HG02885 (cell line): ENCODE measurements around the gene OR10R2.

ENCODE experiments used
- ATAC-seq: cut with Tn5 transposase; IDR thresholded peaks from one replicate; pipeline ENCODE4 v1.9.1; 2021; ENCODE audit warnings: mild to moderate bottlenecking; ENCODE audit not compliant: unreplicated experiment, poor library complexity

Gene OR10R2

DNA sequence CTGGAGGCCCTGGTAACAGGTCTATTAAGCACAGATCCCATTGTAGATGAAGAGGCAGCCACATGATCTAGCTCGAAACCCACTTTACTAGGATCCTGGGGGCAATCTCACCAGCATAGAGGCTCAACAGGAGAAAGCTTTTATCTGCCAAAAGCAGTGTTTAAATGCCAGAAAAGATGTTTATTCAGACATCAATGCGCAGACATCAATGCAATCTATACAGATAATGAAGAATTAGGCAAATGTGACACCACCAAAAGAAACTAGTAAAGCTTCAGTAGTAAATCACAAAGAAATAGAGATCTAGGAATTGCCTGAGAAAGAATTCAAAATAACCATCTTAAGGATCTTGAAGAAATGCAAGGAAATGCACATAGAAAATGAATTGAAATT is 49.6 kb downstream of the OR10R2 start:
- no peak for ATAC-seq

DNA sequence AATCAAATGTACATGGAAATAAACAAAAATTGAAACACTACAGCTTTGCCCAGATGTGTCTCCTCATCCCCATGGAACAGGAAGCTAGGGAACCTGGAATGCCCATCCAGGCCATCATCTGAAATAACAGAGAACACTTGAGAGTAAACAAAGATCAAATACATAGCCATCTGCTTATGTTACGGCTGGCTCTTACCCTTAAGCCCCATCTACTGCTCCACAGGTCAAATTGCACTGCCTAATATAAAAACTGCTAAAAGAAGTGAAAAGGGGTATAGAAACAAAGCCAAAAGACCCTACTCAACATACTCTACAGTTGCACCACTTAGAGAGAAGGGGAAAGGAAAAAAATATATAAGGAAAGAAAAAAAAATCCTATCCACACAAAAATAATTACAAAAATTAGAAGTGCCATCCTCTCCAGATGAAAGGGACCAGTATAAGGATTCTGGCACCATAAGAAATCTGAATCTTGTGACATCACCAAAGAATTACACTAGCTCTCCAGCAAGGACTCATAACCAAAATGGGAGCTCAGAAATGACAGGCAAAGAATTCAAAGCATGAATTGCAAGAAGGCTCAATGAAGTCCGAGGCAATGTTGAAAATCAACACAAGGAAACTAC is 55.3 kb downstream of the OR10R2 start:
- ATAC-seq = no peak
